Fibroblast of gingiva (primary cell): ENCODE results near the gene ARL17A.
"Not testable (repeated sequence)": the region's sequence is repeated elsewhere in the genome, so short reads cannot be mapped to it uniquely, and the experiment has no call there.

Source experiments
- DNase-seq: peaks from one replicate; pipeline ENCODE4 v3.0.0-alpha.2; 2011; ENCODE audit warnings: low read depth

Gene ARL17A

DNA sequence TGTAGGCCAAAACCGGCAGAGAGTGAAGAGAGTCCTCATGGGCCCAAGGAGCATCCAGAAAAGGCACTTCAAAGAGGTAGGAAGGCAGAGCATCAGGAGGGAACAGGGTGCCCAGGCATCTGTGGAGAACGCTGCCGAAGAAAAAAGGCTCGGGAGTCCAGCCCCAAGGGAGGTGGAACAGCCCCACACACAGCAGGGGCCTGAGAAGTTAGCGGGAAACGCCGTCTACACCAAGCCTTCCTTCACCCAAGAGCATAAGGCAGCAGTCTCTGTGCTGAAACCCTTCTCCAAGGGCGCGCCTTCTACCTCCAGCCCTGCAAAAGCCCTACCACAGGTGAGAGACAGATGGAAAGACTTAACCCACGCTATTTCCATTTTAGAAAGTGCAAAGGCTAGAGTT is 30.9 kb downstream of the ARL17A start:
- DNase-seq: not testable (repeated sequence)

DNA sequence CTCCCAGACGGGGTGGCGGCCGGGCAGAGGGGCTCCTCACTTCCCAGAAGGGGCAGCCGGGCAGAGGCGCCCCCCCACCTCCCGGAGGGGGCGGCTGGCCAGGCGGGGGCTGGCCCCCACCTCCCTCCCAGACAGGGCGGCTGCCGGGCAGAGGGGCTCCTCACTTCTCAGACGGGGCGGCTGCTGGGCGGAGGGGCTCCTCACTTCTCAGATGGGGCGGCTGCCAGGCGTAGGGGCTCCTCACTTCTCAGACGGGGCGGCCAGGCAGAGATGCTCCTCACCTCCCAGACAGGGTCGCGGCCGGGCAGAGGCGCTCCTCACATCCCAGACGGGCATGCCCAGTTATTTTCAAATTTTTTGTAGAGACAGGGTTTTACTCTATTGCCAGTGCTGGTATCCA is 44.8 kb downstream of the ARL17A start:
- not testable (repeated sequence) for DNase-seq

DNA sequence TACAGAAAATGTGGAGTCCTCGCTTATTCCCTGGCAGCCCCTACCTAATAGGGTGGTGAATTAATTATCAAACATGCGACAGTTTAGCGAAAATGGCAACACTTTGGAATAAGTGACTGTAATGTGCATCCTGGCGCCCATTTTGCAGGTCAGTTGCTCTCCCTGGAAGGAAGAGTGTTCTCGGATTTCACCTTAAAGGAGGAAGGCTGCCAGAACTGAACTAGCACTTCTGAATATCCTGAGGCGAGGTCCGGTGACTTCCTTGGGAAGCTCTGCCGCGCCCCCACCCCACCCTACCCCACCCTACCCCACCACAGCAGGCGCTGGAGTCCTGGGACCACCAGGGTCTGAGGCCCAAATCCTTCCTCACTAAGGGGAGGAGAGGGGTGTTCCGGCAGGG is 67.3 kb downstream of the ARL17A start, which contains the start of gene LRRC37A2:
Gene LRRC37A2, plus strand, starts transcription at position 301 of the 400 bp plus-strand sequence. CDS start 245 bp downstream, outside the sequence.
- not testable (repeated sequence) for DNase-seq

DNA sequence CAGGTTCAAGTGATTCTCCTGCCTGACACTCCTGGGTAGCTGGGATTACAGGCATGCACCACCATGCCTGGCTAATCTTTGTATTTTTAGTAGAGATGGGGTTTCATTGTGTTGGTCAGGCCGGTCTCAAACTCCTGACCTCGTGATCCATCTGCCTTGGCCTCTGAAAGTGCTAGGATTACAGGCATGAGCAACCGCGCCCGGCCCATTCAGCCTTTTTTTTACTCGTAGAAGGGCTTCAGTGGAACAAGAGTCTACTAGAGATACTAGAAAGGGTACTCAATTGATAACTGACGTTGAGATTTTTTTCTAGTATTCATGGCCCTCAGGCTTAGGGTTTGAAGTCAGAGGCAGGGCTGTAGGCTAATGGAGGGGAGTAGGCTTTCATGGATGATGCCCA is 73.6 kb downstream of the ARL17A start:
- DNase-seq: not testable (repeated sequence)

DNA sequence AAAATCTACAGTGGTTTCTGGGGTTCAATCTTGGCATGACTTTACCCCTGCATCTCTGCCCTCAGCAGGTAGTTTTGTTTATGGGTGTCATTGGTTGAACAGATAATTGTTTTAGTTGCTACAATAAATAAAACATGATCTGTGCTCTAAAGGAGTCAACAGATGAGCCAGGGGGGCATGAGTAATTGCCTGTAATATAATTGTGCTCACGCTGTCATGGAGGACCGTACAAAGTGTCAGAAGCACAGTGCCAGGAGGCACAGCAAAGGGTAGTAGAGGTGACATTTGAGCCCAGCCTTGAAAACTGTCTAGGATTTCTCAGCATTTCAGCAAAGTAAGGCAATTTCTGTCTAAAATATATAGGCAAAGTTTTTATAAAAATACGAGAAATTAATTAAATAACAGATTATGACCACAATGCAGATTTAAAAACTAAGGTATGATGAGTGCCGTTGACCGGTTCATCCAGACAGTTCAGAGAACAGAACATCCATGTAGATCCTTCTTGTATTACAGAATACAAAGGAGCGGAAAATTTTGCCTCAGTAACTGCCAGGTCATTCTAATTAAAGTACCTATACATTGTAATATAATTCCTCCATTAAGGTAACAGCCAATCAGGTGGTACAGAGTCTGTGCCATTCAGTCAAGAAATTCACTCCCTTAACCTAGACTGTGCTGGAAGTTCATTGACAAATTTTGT is 79.9 kb downstream of the ARL17A start:
- not testable (repeated sequence) for DNase-seq

DNA sequence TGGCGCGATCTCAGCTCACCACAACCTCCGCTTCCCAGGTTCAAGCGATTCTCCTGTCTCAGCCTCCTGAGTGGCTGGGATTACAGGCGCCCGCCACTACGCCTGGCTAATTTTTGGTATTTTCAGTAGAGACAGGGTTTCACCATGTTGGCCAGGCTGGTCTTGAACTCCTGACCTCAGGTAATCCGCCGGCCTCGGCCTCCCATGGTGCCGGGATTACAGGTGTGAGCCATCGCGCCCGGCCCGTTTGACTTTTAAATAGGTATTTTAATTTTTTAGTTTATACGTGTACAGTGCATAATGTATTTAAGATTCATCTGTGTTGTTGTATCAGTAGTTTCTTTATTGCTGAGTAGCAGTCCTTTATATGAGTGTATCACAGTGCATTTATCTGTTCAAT is 87.5 kb downstream of the ARL17A start:
- DNase-seq: not testable (repeated sequence)

DNA sequence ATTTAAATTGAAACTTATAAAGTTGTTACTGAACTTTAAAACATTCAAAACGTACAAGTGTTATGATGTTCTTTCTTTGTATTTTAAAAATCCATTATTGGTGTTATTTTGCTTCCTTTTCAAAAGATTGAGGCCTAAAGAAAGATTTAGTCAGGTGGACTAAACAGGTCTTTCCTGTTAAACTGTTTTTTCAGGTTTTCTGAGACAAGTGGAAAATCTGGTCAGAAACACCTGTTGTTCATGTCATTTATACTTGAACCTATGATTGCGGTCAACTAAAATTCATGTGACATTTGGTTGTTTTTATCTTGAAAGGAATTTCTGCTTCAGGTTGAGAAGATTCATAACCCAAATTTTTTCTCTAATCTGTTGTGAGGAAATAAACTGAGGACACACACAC is 98.2 kb downstream of the ARL17A start:
- DNase-seq: not testable (repeated sequence)

DNA sequence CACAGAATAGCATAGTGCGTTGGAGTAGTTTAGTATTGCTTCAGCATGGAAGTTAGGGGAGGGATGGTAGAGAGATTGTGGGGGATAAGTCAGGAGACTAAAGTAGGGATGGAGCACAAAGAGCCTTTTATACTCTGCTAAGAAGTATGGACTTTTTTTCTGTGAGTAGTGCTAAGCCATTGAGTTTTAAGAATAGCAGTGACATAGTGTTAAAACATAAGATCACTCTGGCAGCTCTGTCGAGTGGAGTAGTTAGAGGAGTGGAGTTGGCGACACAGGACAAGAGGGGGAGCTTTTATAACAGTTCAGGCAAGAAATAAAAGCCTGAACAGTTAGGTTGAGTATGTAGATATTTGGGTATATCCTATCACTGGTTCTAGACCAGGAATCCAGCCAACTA is 100.7 kb downstream of the ARL17A start:
- DNase-seq: not testable (repeated sequence)

DNA sequence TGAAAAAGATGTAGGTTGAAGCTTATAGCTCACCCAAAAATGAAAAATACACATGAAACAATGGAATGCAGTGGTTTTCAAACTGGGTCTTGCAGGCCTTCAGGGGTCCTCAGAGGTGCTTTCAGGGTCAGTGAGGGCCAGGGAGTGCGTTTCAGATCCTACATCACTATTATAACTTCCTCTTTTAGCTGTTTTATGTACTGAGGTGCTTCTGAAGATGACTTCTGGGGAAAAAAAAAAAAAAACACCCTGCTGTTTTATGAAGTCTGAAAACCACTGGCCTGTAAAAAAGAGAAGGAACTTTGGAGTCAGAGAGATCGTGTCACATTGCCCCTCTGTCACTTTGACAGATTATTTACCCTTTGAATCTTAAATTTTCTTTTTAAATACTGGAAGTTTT is 103.9 kb downstream of the ARL17A start:
- DNase-seq: not testable (repeated sequence)

DNA sequence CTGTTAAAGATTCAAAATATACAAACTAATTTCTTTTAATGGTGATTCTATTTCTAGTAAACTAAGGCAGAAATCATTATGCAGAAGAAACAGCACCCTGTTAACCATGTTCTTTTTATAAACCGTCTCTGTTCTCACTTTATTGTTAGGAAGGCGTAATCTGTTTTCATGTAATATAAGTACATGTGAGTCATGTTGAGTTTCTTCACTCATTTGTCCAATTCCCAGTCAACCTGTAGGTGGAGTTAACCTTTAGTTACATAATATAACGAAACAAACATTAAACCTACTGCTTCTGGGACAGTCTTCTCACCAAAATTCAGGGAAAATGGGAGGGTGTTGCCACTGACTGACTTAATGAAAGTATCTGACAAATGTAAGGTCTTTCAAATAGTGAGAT is 105.0 kb downstream of the ARL17A start:
- not testable (repeated sequence) for DNase-seq

DNA sequence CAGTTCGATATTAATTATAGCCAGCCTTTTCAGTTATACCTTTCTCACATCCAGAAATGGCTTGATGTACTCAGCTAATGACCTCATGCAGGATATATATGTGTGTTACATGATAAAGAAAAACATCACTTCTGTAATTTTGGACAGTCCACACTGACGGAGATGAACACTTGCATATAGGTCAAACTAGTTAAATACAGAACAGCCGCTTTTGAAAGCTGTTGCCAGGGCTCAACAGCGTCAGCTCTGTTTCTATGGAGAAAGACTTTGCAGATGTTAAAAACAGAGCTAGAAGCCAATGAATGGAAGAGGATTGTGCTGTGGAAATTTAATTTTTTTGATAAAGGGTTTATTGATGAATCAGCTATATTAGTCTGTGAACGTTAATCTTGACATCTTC is 111.9 kb downstream of the ARL17A start:
- DNase-seq: not testable (repeated sequence)
